Upper lobe of right lung (tissue), 1 donor: Measurements from ENCODE around the gene RECK. TPM values are rescaled to one million over a fixed set of nuclear protein-coding genes. Genes with fewer than 3 reads are reported as not detected.
"Not testable (repeated sequence)": the region's sequence is repeated elsewhere in the genome, so short reads cannot be mapped to it uniquely, and the experiment has no call there.

Source experiments
- ATAC-seq: fragments of 200-7000 bp; cut with Tn5 transposase; one replicate; pipeline ENCODE4 v1.9.1; 2020; ENCODE audit warnings: mild to moderate bottlenecking, moderate library complexity
- DNase-seq: peaks from one replicate; pipeline ENCODE4 v3.0.0-alpha.2; 2020
- H3K27ac ChIP-seq: fragments of 200-600 bp; one replicate; pipeline ENCODE4 v1.8.0; 2022
- H3K27me3 ChIP-seq: fragments of 200-600 bp; one replicate; pipeline ENCODE4 v1.8.0; 2022; ENCODE audit warnings: mild to moderate bottlenecking
- H3K36me3 ChIP-seq: fragments of 200-600 bp; one replicate; pipeline ENCODE4 v1.8.0; 2022
- H3K4me1 ChIP-seq: fragments of 200-600 bp; one replicate; pipeline ENCODE4 v1.8.0; 2022
- H3K4me3 ChIP-seq: fragments of 200-600 bp; one replicate; pipeline ENCODE4 v1.8.0; 2022; ENCODE audit warnings: mild to moderate bottlenecking
- H3K9me3 ChIP-seq: fragments of 200-600 bp; one replicate; pipeline ENCODE4 v1.8.0; 2022
- intact Hi-C: fragments of 100-400 bp; cut with DNase I; formaldehyde crosslinking; loops from one replicate; pipeline ENCODE4 v1.11.0; 2022
- long read RNA-seq: library from polyadenylated mRNA; unstranded; transcript quantifications from one replicate; pipeline ENCODE4 v2.0.0, GENCODE V29; 2021
- total RNA-seq: library from RNA; stranded (reverse); fragmentation: NEBNext Ultra II Directional; extraction: Animal tissue kit (Norgen Biotek cat#: 25700); gene quantifications from one replicate; pipeline ENCODE4 v1.2.1, GENCODE V29; 2021
- TF ChIP-seq, protein P1 (sequence below): fragments of 200-600 bp; IDR thresholded peaks from one replicate; pipeline ENCODE4 v1.8.0; 2022; ENCODE audit warnings: antibody characterized with exemption
- donor health status: DM: no; HTN: yes; CAD: no; lungs with severe emphysema.

Gene RECK, protein sequence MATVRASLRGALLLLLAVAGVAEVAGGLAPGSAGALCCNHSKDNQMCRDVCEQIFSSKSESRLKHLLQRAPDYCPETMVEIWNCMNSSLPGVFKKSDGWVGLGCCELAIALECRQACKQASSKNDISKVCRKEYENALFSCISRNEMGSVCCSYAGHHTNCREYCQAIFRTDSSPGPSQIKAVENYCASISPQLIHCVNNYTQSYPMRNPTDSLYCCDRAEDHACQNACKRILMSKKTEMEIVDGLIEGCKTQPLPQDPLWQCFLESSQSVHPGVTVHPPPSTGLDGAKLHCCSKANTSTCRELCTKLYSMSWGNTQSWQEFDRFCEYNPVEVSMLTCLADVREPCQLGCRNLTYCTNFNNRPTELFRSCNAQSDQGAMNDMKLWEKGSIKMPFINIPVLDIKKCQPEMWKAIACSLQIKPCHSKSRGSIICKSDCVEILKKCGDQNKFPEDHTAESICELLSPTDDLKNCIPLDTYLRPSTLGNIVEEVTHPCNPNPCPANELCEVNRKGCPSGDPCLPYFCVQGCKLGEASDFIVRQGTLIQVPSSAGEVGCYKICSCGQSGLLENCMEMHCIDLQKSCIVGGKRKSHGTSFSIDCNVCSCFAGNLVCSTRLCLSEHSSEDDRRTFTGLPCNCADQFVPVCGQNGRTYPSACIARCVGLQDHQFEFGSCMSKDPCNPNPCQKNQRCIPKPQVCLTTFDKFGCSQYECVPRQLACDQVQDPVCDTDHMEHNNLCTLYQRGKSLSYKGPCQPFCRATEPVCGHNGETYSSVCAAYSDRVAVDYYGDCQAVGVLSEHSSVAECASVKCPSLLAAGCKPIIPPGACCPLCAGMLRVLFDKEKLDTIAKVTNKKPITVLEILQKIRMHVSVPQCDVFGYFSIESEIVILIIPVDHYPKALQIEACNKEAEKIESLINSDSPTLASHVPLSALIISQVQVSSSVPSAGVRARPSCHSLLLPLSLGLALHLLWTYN
- total RNA-seq, result 20.1 TPM
- long read RNA-seq, full-length matches to known transcripts, result 37 of 59 reads
- long read RNA-seq, partial matches to known transcripts, result 6 of 59 reads
- long read RNA-seq, other reads (novel, unspliced or antisense), result 16 of 59 reads

GRCh38 chr9:36036780-36037548, at the start of gene RECK:
Gene RECK, plus strand, starts transcription at chr9:36036913. Its CDS starts 86 bp downstream, at chr9:36036999.
- Histone ChIP-seq H3K27me3 (no peaks in the 10 kb centered on the region), H3K27ac (peak within 1 kb of the TSS; percentile 79), H3K4me3 (peak within 1 kb of the TSS; percentile 86), H3K4me1 (peaks cover 34% of the 10 kb centered on the region), H3K9me3 (no peaks in the 10 kb centered on the region), H3K36me3 (no peaks in the 10 kb centered on the region)
- TF ChIP-seq, protein P1, sequence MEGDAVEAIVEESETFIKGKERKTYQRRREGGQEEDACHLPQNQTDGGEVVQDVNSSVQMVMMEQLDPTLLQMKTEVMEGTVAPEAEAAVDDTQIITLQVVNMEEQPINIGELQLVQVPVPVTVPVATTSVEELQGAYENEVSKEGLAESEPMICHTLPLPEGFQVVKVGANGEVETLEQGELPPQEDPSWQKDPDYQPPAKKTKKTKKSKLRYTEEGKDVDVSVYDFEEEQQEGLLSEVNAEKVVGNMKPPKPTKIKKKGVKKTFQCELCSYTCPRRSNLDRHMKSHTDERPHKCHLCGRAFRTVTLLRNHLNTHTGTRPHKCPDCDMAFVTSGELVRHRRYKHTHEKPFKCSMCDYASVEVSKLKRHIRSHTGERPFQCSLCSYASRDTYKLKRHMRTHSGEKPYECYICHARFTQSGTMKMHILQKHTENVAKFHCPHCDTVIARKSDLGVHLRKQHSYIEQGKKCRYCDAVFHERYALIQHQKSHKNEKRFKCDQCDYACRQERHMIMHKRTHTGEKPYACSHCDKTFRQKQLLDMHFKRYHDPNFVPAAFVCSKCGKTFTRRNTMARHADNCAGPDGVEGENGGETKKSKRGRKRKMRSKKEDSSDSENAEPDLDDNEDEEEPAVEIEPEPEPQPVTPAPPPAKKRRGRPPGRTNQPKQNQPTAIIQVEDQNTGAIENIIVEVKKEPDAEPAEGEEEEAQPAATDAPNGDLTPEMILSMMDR, result no peak
- intact Hi-C loops, result no loop called here
- peak; percentile 99 for ATAC-seq
- DNase-seq, result peak; percentile 94

DNA sequence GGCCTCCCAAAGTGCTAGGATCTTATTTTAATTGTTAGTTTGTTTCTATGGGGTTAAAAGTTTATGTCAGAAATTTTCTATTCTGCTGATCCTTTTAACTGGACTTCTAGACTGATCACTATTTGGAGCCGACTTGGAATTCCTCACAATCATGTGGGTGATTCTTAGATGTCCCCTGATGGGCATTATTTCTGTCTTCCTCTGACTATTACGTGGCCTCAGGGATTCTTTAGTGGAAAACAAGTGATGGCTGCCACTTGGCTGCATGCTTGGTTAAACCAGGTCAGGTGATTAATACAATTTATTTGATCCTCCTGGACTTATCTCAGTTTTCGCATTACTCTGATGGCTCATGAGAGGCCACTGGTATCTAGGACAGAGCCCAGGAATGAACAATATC, 46.6 kb upstream of the RECK start:
- intact Hi-C loops, result no loop called here
- Histone ChIP-seq H3K27me3 (peaks cover 22% of the 10 kb centered on the region), H3K4me3 (no peak overlapping the region), H3K9me3 (no peaks in the 10 kb centered on the region), H3K4me1 (no peaks in the 10 kb centered on the region), H3K27ac (no peak overlapping the region), H3K36me3 (no peaks in the 10 kb centered on the region)
- TF ChIP-seq, protein P1, result no peak
- ATAC-seq (no peak), DNase-seq (no peak)

GRCh38 chr9:35993136-35993535, 43.6 kb upstream of the RECK start:
- intact Hi-C loops, H3K27ac ChIP-seq, H3K4me1 ChIP-seq, ATAC-seq, H3K36me3 ChIP-seq, H3K9me3 ChIP-seq, DNase-seq, H3K4me3 ChIP-seq, H3K27me3 ChIP-seq: not testable (repeated sequence)

GRCh38 chr9:35993976-35994720, 42.6 kb upstream of the RECK start:
- H3K36me3 ChIP-seq, result no peaks in the 10 kb centered on the region
- DNase-seq (no peak), ATAC-seq (no peak)
- H3K9me3 ChIP-seq, result no peaks in the 10 kb centered on the region
- peaks cover 4% of the 10 kb centered on the region for H3K27me3 ChIP-seq
- TF ChIP-seq, protein P1, result no peak
- no peak overlapping the region for H3K27ac ChIP-seq
- no peak overlapping the region for H3K4me3 ChIP-seq
- intact Hi-C loops, result no loop called here
- no peaks in the 10 kb centered on the region for H3K4me1 ChIP-seq

- intact Hi-C loops, result no loop called here
- no peak overlapping the region for H3K27ac ChIP-seq
- H3K9me3 ChIP-seq, result no peaks in the 10 kb centered on the region
- no peaks in the 10 kb centered on the region for H3K36me3 ChIP-seq
- H3K27me3 ChIP-seq, result peaks cover under 1% of the 10 kb centered on the region
- H3K4me3 ChIP-seq, result no peak overlapping the region
- H3K4me1 ChIP-seq, result no peaks in the 10 kb centered on the region
- ATAC-seq (no peak), DNase-seq (no peak)
- TF ChIP-seq, protein P1, result no peak
Measured at GRCh38 chr9:35994959-35995358, 41.8 kb upstream of the RECK start.
